Erythroblast (primary cell): ENCODE data around the gene NPTX1.

ENCODE experiments used
- GATA1 ChIP-seq: IDR thresholded peaks from 2 replicates; pipeline ENCODE4 v1.6.1; 2011; ENCODE audit warnings: low read depth, mild to moderate bottlenecking, control low read depth, low read length, moderate library complexity
- POLR2A ChIP-seq: IDR thresholded peaks from 2 replicates; pipeline ENCODE4 v1.6.1; 2011; ENCODE audit warnings: mild to moderate bottlenecking, low read length

GRCh38 chr17:80437532-80437931 is 38.9 kb downstream of the NPTX1 start:
- TF ChIP-seq GATA1 (no peak), POLR2A (no peak)
